ENCODE data around the gene ZNF860.
"Not testable (repeated sequence)": the region's sequence is repeated elsewhere in the genome, so short reads cannot be mapped to it uniquely, and the experiment has no call there.

Gene ZNF860

DNA sequence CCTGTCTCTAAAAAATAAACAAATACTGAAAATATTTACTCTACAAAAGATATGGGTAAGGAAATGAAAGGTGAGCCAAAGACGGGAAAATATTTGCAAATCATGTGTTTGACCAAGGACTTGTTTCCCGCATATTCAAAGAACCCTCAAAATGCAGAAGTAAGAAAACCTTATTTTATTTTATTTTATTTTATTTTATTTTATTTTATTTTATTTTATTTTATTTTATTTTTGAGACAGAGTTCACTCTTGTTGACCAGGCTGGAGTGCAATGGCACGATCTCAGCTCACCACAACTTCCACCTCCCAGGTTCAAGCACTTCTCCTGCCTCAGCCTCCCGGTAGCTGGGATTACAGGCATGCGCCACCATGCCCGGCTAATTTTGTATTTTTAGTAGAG is 11.4 kb downstream of the ZNF860 start:
- FAIRE-seq; DNase-seq (ENCODE audit: insufficient read length, low spot score): not testable (repeated sequence)

DNA sequence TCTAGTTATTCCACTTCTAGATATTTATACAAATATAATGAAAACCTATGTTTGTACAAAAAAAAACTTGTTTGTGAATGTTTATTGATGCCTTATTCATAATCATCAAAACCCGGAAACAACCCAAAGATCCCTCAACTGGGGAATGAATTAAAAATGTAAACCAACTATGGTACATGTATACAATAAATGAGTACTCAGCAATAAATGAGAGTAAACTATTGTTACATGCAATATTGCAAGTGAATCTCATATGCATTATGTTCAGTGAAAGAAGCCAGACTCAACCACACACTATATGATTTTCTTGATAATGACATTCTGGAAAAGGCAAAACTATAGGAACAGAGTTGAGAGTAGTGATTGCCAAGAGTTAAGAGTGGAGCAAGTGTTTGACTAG is 12.3 kb downstream of the ZNF860 start:
- DNase-seq (ENCODE audit: insufficient read length, low spot score) (no peak), FAIRE-seq (no peak)

DNA sequence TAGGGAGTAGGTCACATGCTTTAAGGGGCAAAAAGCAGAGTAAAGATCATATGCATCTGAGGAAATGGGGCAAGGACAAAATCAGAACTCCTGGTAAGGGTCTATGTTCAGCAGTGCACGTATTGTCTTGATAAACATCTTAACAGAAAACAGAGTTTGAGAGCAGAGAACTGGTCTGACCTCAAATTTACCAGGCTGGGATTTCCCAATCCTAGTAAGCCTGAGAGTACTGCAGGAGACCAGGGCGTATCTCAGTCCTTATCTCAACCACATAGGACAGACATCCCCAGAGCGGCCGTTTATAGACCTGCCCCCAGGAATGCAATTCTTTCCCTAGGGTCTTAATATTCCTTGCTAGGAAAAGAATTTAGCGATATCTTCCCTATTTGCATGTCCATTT is 13.5 kb downstream of the ZNF860 start:
- DNase-seq (ENCODE audit: insufficient read length, low spot score); FAIRE-seq: not testable (repeated sequence)

- DNase-seq (ENCODE audit: insufficient read length, low spot score) (no peak), FAIRE-seq (no peak)
Measured at GRCh38 chr3:31996195-31996594, 14.6 kb downstream of the ZNF860 start.

DNA sequence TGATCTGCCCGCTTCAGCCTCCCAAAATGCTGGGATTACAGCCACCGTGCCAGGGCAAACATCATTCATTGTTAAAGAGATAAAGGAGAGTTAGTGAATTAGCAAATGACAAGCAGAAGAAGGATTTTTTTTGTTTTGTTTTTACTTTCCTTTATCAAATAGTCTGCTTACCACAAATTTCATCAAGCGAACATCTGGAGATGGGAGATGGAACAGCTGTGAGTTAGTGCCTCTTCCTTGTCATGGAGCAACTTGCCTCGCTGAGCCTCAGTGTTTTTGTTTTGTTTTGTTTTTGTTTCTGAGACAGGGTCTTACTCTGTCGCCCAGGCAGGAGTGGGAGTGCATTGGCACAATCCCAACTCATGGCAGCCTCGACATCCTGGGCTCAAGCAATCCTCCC is 15.9 kb downstream of the ZNF860 start:
- DNase-seq (ENCODE audit: insufficient read length, low spot score): no peak
- no peak for FAIRE-seq

DNA sequence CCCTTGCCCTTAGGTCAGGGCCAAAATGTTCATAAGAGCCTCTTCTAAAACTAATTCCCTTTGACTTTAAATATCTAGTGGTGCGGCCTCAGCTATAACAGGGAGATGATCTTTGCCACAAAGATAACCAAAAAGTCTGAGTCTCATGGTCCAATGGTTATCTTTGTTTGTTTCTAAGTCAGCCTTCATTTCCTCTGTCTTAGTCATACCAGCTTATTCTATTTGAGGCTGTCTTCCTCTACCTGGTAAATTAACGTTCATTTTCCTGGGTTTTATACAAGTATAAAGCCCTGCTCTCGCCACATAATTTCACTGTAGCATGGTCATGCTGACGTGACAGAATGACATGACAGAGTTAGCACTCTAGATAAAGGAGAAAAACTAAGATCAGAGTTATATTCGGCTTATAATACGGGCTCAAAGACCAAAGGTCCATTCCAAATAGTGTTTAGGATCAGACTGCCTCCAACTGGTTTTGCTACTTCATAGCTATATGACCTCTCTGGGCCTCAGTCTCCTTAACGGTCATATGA is 18.4 kb downstream of the ZNF860 start:
- no peak for DNase-seq (ENCODE audit: insufficient read length, low spot score)
- FAIRE-seq: peak; percentile 68

GRCh38 chr3:32000877-32001276 is 19.3 kb downstream of the ZNF860 start:
- FAIRE-seq (no peak), DNase-seq (ENCODE audit: insufficient read length, low spot score) (no peak)

- FAIRE-seq (no peak), DNase-seq (ENCODE audit: insufficient read length, low spot score) (no peak)
Measured at GRCh38 chr3:32002561-32003368, 21.2 kb downstream of the ZNF860 start.

GRCh38 chr3:32003380-32003779 is 21.8 kb downstream of the ZNF860 start:
- DNase-seq (ENCODE audit: insufficient read length, low spot score) (no peak), FAIRE-seq (no peak)

DNA sequence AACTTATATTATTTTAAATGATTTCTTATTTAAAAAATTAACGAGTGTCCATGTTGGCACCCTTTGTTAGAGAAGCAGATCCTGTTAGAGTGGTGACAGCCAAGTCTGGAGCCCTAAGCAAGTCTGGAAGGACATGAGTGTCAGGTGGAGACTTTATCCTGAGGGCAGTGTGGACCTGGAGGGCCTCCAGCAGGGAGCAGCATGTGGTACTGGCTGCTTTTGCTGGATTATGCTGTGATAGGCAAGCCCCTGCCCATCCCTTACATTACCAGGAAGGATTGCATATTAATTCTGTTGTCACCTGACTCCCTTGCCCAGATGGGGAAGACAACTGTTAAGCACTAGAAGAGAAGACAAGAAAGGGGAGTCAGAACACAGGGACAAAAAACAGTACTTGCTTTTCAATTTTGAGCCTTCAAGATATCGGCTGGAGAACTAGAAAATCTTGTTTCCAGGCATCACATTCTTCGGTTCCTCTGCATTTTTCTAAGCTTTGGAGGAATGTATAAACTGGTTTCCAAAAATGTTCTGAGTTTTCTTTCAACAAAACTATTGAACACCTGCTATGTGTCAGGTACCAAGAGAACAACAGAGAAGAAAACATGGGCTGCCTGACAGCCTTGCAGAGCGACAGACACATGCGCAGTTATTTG is 22.7 kb downstream of the ZNF860 start:
- DNase-seq (ENCODE audit: insufficient read length, low spot score) (no peak), FAIRE-seq (no peak)

DNA sequence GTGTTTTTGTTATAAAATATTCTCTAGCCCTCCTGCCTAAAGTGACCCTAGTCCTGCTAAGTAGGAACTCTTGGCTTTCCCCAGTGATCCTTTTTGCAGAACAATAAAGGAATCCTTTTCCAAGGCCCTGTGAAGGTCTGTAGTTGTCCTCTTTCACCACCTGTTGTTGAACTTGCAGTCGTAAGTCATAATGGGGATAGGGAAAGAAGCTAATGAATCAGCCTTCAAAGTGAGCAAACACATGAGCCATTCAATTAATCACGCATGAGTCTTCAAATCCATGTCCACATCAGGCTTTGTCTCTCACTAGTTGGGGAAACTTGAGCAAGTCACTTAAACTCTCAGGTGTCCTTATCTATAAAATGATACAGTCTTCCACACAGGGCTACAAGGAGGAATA is 27.6 kb downstream of the ZNF860 start:
- FAIRE-seq: no peak
- no peak for DNase-seq (ENCODE audit: insufficient read length, low spot score)

DNA sequence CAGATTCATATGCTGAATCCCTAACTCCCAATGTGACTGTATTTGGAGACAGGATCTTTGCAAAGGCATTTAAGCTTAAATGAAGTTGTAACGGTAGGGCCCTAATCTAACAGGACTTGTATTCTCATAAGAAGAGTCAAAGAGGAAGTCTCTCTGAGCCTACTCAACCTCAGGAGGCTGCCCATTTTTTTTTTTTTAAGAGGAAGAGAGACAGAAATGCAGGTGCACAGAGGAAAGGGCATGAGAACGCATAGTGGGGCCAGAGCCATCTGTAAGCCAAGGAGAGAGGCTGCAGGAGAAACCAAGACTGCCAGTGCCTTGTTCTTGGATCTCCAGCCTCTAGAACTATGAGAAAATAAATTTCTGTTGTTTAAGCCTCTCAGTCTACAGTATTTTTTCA is 28.4 kb downstream of the ZNF860 start:
- no peak for FAIRE-seq
- DNase-seq (ENCODE audit: insufficient read length, low spot score): no peak

DNA sequence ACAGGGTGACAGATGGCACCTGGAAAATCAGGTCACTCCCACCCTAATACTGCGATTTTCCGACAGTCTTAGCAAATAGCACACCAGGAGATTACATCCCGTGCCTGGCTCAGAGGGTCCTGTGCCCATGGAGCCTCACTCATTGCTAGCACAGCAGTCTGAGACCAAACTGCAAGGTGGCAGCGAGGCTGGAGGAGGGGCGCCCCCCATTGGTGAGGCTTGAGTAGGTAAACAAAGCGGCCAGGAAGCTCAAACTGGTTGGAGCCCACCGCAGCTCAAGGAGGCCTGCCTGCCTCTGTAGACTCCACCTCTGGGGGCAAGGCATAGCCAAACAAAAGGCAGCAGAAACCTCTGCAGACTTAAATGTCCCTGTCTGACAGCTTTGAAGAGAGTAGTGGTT is 29.1 kb downstream of the ZNF860 start:
- not testable (repeated sequence) for FAIRE-seq; DNase-seq (ENCODE audit: insufficient read length, low spot score)

- not testable (repeated sequence) for DNase-seq (ENCODE audit: insufficient read length, low spot score); FAIRE-seq
Measured at GRCh38 chr3:32015638-32016037, 34.1 kb downstream of the ZNF860 start.

- no peak for DNase-seq (ENCODE audit: insufficient read length, low spot score)
- FAIRE-seq: no peak
Measured at GRCh38 chr3:32017286-32017685, 35.7 kb downstream of the ZNF860 start.

GRCh38 chr3:32018757-32019564 is 37.4 kb downstream of the ZNF860 start:
- FAIRE-seq (peak; percentile 8), DNase-seq (ENCODE audit: insufficient read length, low spot score) (no peak)

DNA sequence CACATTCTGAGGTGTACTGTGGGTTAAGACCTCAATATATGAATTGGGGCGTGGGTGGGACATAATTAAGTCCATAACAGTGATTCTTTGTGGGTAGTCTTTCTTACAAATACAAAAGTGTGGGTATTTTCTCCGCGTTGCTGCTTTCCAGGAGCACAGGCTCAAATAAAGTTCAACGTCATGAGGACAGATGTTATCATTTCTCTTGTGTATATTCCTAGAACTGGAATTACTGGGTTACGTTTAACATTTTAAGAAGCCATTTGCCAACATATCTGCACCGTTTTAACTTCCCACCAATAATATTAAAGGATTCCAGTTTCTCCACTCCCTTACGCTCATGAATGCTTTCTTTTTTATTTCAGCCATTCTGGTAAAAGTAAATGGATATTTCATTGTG is 39.6 kb downstream of the ZNF860 start:
- FAIRE-seq (no peak), DNase-seq (ENCODE audit: insufficient read length, low spot score) (no peak)

DNA sequence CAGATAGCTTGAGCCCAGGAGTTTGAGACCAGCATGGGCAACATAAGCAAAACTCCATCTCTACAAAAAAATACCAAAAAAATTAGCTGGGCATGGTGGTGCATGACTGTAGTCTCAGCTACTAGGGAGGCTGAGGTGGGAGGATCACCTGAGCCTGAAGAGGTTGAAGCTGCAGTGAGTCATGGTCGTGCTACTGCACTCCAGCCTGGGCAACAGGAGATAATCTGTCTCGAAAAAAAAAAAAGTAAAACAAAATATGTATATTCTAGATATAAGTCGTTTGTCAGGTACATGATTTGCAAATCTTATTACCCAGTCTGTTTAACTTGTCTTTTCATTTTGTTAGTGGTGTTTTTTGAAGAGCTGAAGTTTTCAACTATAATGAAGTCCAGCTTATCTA is 40.2 kb downstream of the ZNF860 start:
- DNase-seq (ENCODE audit: insufficient read length, low spot score): no peak
- FAIRE-seq: no peak

- DNase-seq (ENCODE audit: insufficient read length, low spot score) (no peak), FAIRE-seq (no peak)
Measured at GRCh38 chr3:32022947-32023346, 41.4 kb downstream of the ZNF860 start.

DNA sequence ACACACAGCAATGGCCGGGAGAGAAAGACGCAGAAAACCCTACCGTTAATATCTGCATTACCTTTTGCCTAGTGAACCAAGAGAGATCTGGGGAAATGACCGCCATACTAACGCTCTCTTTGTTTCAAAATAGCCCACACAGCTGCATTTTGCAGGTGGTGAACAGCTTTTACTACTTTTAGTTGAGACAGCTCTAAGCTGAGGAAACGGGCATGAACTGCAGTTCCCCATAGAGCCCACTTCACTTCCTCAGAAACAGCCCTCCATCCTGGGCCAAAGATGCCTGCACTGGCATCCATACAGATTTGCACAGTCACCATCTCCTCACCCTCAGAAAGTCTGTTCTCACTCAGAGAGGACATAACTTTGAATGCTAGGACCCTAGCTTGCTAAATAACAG is 45.0 kb downstream of the ZNF860 start:
- FAIRE-seq (no peak), DNase-seq (ENCODE audit: insufficient read length, low spot score) (no peak)

DNA sequence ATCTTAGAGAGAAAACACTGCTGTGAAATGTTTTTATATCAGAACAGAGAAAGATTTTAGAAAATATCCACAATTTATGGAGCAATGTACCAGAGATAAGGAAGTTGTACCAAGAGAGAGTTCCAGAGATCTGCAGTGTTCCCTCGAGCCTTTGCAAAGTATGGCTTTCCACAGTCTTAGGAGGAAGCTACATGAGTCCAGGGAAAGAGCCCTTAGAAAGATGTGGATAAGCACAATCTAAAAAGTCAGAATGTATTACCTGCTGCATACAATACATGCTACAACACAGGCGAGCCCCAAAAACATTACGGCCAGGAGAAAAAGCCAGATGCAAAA is 56.4 kb downstream of the ZNF860 start:
- FAIRE-seq (no peak), DNase-seq (ENCODE audit: insufficient read length, low spot score) (no peak)

Measured in GM19239 (cell line).